Adrenal gland (tissue), 5 donors: Measurements from ENCODE around the gene AMMECR1.

ENCODE experiments used
- POLR2A ChIP-seq, 2 donors: fragments of 450-650 bp; IDR thresholded peaks; one replicate each; pipeline ENCODE4 v1.6.1; 2017; ENCODE audit warnings: antibody characterized with exemption in 2 of 2, mild to moderate bottlenecking in 2 of 2, moderate library complexity in 1 of 2
- TF ChIP-seq, protein P1 (sequence below), 6 experiments: fragments of 450-650 bp in 4 of 6; fragments of 200-600 bp in 2 of 6; sonication (generic) in 1 of 6; IDR thresholded peaks; 1 replicate in 5 of 6; 2 replicates in 1 of 6; pipeline versions ENCODE4 v1.5.1 to v1.8.0; 2016 to 2021; ENCODE audit warnings: antibody characterized with exemption in 6 of 6, mild to moderate bottlenecking in 2 of 6, moderate library complexity in 1 of 6
- donor health status: DM: no; HTN: no; CAD: no.

DNA sequence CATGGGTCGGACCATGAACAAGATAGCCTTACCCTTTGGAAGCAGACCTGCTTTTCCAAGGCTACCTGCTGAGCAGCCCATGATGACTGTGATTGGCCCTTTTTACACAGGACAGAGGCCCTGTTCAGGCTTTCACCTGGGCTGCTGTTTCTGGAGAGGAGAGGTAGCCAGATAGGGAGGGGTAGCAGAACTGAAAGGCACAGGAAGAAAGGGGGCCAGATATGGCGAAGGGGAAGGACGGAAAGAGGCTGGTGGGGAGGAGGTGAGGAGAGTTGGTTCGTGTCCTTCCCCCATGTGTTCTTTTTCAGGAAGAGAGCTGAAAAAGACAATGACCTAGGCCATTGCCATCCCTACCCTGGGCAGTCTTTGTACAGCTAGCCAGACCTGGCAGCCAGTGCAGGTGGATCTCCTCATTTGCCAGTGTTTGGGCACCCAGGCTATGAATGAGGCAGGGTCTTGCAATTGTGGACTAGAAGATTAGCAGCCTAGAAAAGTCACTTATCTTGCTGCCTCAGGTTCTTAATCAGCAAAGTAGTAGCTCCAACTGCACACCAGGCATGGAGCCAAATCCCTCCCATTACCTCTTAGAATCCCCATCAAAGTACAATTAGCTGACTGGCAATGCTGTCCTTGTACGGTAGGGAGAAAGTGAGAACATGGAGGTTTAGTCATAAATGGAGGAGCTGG lies 139.6 kb downstream of the AMMECR1 start:
- TF ChIP-seq, protein P1, sequence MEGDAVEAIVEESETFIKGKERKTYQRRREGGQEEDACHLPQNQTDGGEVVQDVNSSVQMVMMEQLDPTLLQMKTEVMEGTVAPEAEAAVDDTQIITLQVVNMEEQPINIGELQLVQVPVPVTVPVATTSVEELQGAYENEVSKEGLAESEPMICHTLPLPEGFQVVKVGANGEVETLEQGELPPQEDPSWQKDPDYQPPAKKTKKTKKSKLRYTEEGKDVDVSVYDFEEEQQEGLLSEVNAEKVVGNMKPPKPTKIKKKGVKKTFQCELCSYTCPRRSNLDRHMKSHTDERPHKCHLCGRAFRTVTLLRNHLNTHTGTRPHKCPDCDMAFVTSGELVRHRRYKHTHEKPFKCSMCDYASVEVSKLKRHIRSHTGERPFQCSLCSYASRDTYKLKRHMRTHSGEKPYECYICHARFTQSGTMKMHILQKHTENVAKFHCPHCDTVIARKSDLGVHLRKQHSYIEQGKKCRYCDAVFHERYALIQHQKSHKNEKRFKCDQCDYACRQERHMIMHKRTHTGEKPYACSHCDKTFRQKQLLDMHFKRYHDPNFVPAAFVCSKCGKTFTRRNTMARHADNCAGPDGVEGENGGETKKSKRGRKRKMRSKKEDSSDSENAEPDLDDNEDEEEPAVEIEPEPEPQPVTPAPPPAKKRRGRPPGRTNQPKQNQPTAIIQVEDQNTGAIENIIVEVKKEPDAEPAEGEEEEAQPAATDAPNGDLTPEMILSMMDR (IDR thresholded peaks at IDR 0.05): no peak
- no peak for TF ChIP-seq POLR2A (IDR thresholded peaks at IDR 0.05)
